Activated CD8-positive, alpha-beta T cell treated with anti-CD3 and anti-CD28 coated beads for 36 hours (primary cell): ENCODE measurements around the gene BTBD6. TPM values are rescaled to one million over a fixed set of nuclear protein-coding genes. Genes with fewer than 3 reads are reported as not detected.

Experiments
- ATAC-seq: fragments of 200-7000 bp; cut with Tn5 transposase; one replicate; pipeline ENCODE4 v1.10.0; 2021; ENCODE audit warnings: mild to moderate bottlenecking, moderate library complexity
- CTCF ChIA-PET: fragments of 350-600 bp; sonication (Branson Sonifier 250); formaldehyde crosslinking; loops from one replicate; lab custom pipeline; 2021; ENCODE audit warnings: antibody characterized with exemption; lab: Charles Lee
- POLR2A ChIA-PET: fragments of 350-600 bp; sonication (Branson Sonifier 250); formaldehyde crosslinking; loops from one replicate; lab custom pipeline; 2021; ENCODE audit warnings: antibody characterized with exemption; lab: Charles Lee
- DNase-seq: peaks from one replicate; pipeline ENCODE4 v3.0.0-alpha.2; 2020
- H3K27ac Mint-ChIP-seq: one replicate; pipeline ENCODE4 v1.8.0; 2021; ENCODE audit warnings: mild to moderate bottlenecking, mixed read lengths
- H3K27me3 Mint-ChIP-seq: one replicate; pipeline ENCODE4 v1.8.0; 2021; ENCODE audit warnings: mixed read lengths
- H3K36me3 Mint-ChIP-seq: one replicate; pipeline ENCODE4 v1.8.0; 2021; ENCODE audit warnings: low read depth, mixed read lengths
- H3K4me1 Mint-ChIP-seq: one replicate; pipeline ENCODE4 v1.8.0; 2021; ENCODE audit warnings: low read depth, mixed read lengths
- H3K4me3 Mint-ChIP-seq: one replicate; pipeline ENCODE4 v1.8.0; 2021; ENCODE audit warnings: mild to moderate bottlenecking, moderate library complexity, mixed read lengths
- H3K9me3 Mint-ChIP-seq: one replicate; pipeline ENCODE4 v1.8.0; 2021; ENCODE audit warnings: mixed read lengths
- CTCF ChIP-seq: fragments of 200-600 bp; IDR thresholded peaks from one replicate; pipeline ENCODE4 v1.8.0; 2022; ENCODE audit warnings: antibody characterized with exemption, mild to moderate bottlenecking
- intact Hi-C: fragments of 100-400 bp; cut with micrococcal nuclease; formaldehyde crosslinking; loops from one replicate; pipeline ENCODE4 v1.10.0; 2022
- total RNA-seq, 2 experiments: library from RNA; stranded (reverse); gene quantifications; one replicate each; pipeline ENCODE4 v1.2.3, GENCODE V29; 2021

BTBD6 gene
- total RNA-seq, 2 experiments from 2014 or later = 24.7 to 26.7 TPM

- Mint-ChIP-seq H3K36me3 (no peaks in the 10 kb centered on the region), H3K27me3 (peaks cover 21% of the 10 kb centered on the region), H3K4me1 (peaks cover 16% of the 10 kb centered on the region), H3K27ac (peak overlapping the region; percentile 36), H3K9me3 (no peaks in the 10 kb centered on the region), H3K4me3 (no peak overlapping the region)
- no peak for TF ChIP-seq CTCF
- intact Hi-C loops = loop anchor here (5.0 kb wide), 1 partner anchor 151 kb away; no protein-coding TSS in a partner anchor
- DNase-seq (no peak), ATAC-seq (peak; percentile 50)
- ChIA-PET CTCF (interaction anchor here (0.7 to 2.2 kb wide), 9 partner anchors 12 to 327 kb away, joined by 3 to 10 read pairs (median 3); no protein-coding TSS in a partner anchor), POLR2A (no interaction called here)
Measured at GRCh38 chr14:105201156-105201924, 47.0 kb upstream of the BTBD6 start.

- peak; percentile 73 for ATAC-seq
- H3K27me3 Mint-ChIP-seq = peaks cover 21% of the 10 kb centered on the region
- POLR2A ChIA-PET = no interaction called here
- intact Hi-C loops = loop anchor here (5.0 kb wide), 1 partner anchor 150 kb away; no protein-coding TSS in a partner anchor
- H3K4me3 Mint-ChIP-seq = no peak overlapping the region
- peak; percentile 78 for DNase-seq
- CTCF ChIA-PET = interaction anchor here (0.7 to 2.2 kb wide), 7 partner anchors 18 to 150 kb away, joined by 3 to 10 read pairs (median 3); no protein-coding TSS in a partner anchor
- peak overlapping the region; percentile 36 for H3K27ac Mint-ChIP-seq
- no peak for TF ChIP-seq CTCF
- peaks cover 16% of the 10 kb centered on the region for H3K4me1 Mint-ChIP-seq
- H3K9me3 Mint-ChIP-seq = no peaks in the 10 kb centered on the region
- no peaks in the 10 kb centered on the region for H3K36me3 Mint-ChIP-seq
Measured at GRCh38 chr14:105201925-105202513, 46.3 kb upstream of the BTBD6 start.

GRCh38 chr14:105203057-105203531, 45.2 kb upstream of the BTBD6 start:
- Mint-ChIP-seq H3K36me3 (no peaks in the 10 kb centered on the region), H3K4me1 (peaks cover 16% of the 10 kb centered on the region), H3K27me3 (peaks cover 15% of the 10 kb centered on the region), H3K27ac (no peak overlapping the region), H3K9me3 (no peaks in the 10 kb centered on the region), H3K4me3 (no peak overlapping the region)
- peak; percentile 41 for ATAC-seq
- ChIA-PET POLR2A (no interaction called here), CTCF (interaction anchor here (0.7 to 2.5 kb wide), 7 partner anchors 9 to 153 kb away, joined by 3 to 8 read pairs (median 3); no protein-coding TSS in a partner anchor)
- intact Hi-C loops = loop anchor here (5.0 kb wide), 1 partner anchor 149 kb away; no protein-coding TSS in a partner anchor
- TF ChIP-seq CTCF = peak; percentile 99
- peak; percentile 75 for DNase-seq

DNA sequence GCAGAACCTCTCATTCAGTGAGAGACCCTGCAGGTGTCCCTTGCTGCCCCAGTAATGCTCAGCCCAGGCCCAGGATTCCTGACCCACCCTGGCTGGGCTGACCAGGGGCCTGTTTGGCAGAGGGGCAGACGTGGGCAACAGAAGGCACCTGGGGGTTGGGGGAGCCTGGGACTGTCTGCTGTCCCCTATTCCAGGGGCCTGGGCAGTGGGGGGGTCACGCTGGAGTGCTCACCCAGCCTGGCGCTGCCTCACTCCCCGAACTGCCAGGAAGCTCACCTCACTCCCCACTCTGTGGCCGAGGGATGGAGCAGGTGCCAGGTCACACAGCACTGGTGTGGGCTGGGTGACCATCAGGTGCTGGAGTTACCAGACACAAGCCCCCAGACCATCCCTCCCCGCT, 44.6 kb upstream of the BTBD6 start:
- Mint-ChIP-seq H3K4me1 (peaks cover 16% of the 10 kb centered on the region), H3K27me3 (peaks cover 11% of the 10 kb centered on the region), H3K36me3 (no peaks in the 10 kb centered on the region), H3K9me3 (no peaks in the 10 kb centered on the region), H3K27ac (no peak overlapping the region), H3K4me3 (no peak overlapping the region)
- DNase-seq (no peak), ATAC-seq (no peak)
- ChIA-PET CTCF (interaction anchor here (0.7 to 2.5 kb wide), 7 partner anchors 10 to 153 kb away, joined by 3 to 8 read pairs (median 3); no protein-coding TSS in a partner anchor), POLR2A (no interaction called here)
- intact Hi-C loops = loop anchor here (5.0 kb wide), 1 partner anchor 149 kb away; no protein-coding TSS in a partner anchor
- TF ChIP-seq CTCF = no peak
